ENCODE measurements around the gene XXYLT1.

XXYLT1 gene

DNA sequence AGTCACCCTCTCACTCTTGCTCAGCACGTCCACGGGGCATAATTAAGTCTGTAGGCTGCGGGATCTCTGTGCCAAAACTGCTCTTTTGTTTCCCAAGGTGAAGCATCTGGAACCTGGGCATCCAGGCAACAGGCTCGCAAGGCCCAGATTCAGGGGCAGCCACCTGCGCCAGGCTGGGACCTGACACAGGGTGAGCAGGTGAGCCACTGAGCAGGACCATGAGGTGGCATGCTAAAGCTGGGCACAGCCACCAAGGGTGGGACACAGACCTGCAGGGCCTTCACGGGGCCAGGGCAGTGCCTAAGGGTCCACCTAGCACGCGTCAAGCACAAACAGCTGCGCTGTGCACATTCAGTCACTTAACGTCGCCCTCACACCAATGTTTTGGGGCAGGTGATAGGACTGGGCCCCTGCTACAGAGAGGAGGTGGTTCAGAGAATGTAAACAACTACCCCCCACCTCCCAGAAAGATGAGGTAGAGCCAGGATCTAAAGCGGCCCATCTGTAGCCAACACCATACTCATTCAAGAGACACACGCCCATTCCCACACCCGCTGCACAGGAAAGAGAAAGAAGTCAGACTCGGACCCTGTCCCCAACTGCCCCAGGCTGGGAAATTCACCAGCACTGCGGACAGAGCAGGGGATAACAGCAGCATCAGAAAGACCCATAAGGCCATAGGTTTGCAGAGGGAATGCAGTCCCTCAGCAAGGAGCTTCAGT, 16.3 kb downstream of the XXYLT1 start:
- Histone ChIP-seq H3K9ac (0 out of 2 replicates have a peak overlapping the region, but pooled peaks have one; percentile 6), H4K20me1 (peaks cover 91% of the 10 kb centered on the region), H3K4me3 (no peak overlapping the region), H3K27ac (no peak overlapping the region), H3K4me1 (peaks cover 71% of the 10 kb centered on the region), H3K36me3 (0 out of 2 replicates have a peak, but pooled peaks cover under 1% of the 10 kb centered on the region), H3K27me3 (no peaks in the 10 kb centered on the region), H3K4me2 (peak overlapping the region; percentile 50), H3K9me3 (no peaks in the 10 kb centered on the region)
- no peak for TF ChIP-seq Cebpa-rat (IDR thresholded peaks at IDR 0.05)

DNA sequence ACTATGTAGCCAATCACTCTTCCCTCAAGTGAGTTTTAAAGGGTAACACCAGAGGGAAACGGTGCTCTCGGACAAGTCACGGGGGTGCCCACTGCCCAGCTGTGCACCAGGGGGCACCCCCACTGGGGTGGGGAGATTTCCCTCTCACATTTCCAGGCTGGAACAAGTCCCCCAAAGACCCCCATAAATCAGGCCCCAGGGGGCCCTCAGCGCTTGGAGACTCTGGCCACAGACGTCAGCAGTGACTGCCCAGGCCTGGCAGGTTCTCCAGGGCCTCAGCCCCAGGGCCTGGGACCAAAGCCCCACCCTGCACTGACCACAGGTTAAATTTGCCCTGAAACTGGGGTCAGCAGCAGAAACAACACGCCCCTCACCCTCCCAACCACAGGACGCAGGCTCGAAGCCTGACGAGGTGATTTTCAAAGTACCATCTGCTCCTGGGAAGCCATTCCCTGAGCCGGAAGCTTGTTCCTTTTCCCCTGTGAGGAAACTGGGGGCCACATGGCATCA, 17.0 kb downstream of the XXYLT1 start:
- TF ChIP-seq Cebpa-rat (IDR thresholded peaks at IDR 0.05): no peak
- H3K9ac ChIP-seq: no peak overlapping the region
- H4K20me1 ChIP-seq: peaks cover 86% of the 10 kb centered on the region
- H3K27me3 ChIP-seq: no peaks in the 10 kb centered on the region
- H3K9me3 ChIP-seq: peaks cover under 1% of the 10 kb centered on the region; the same call in 1 of the 2 replicates
- 0 out of 2 replicates have a peak, but pooled peaks cover 4% of the 10 kb centered on the region for H3K36me3 ChIP-seq
- no peak overlapping the region for H3K27ac ChIP-seq
- H3K4me1 ChIP-seq: peaks cover 65% of the 10 kb centered on the region
- peak overlapping the region; percentile 50 for H3K4me2 ChIP-seq
- H3K4me3 ChIP-seq: no peak overlapping the region

- no peak overlapping the region for H3K4me3 ChIP-seq
- no peaks in the 10 kb centered on the region for H3K27me3 ChIP-seq
- peak overlapping the region; percentile 65 for H3K4me2 ChIP-seq
- peaks cover 61% of the 10 kb centered on the region for H4K20me1 ChIP-seq
- H3K9me3 ChIP-seq: peaks cover 10% of the 10 kb centered on the region
- peaks cover 18% of the 10 kb centered on the region for H3K36me3 ChIP-seq
- 0 out of 2 replicates have a peak overlapping the region, but pooled peaks have one; percentile 2 for H3K9ac ChIP-seq
- H3K27ac ChIP-seq: no peak overlapping the region
- no peak for TF ChIP-seq Cebpa-rat (IDR thresholded peaks at IDR 0.05)
- peaks cover 54% of the 10 kb centered on the region for H3K4me1 ChIP-seq
Measured at GRCh38 chr3:195251336-195252065, 19.5 kb downstream of the XXYLT1 start.

- H4K20me1 ChIP-seq: peaks cover 53% of the 10 kb centered on the region
- no peaks in the 10 kb centered on the region for H3K27me3 ChIP-seq
- no peak overlapping the region for H3K27ac ChIP-seq
- TF ChIP-seq Cebpa-rat (IDR thresholded peaks at IDR 0.05): no peak
- H3K9me3 ChIP-seq: peaks cover 10% of the 10 kb centered on the region
- peaks cover 26% of the 10 kb centered on the region for H3K36me3 ChIP-seq
- peaks cover 54% of the 10 kb centered on the region for H3K4me1 ChIP-seq
- no peak overlapping the region for H3K9ac ChIP-seq
- no peak overlapping the region for H3K4me3 ChIP-seq
- H3K4me2 ChIP-seq: peak overlapping the region; percentile 65
Measured at GRCh38 chr3:195250473-195251251, 20.3 kb downstream of the XXYLT1 start.

- H4K20me1 ChIP-seq: peaks cover 46% of the 10 kb centered on the region
- no peak for TF ChIP-seq Cebpa-rat (IDR thresholded peaks at IDR 0.05)
- H3K36me3 ChIP-seq: peaks cover 32% of the 10 kb centered on the region
- H3K9ac ChIP-seq: no peak overlapping the region
- H3K9me3 ChIP-seq: peaks cover 10% of the 10 kb centered on the region
- no peaks in the 10 kb centered on the region for H3K27me3 ChIP-seq
- no peak overlapping the region for H3K4me3 ChIP-seq
- H3K4me2 ChIP-seq: peak overlapping the region; percentile 65; the same call in 1 of the 2 replicates
- H3K27ac ChIP-seq: no peak overlapping the region
- peaks cover 51% of the 10 kb centered on the region for H3K4me1 ChIP-seq
Measured at GRCh38 chr3:195249858-195250464, 21.0 kb downstream of the XXYLT1 start.

GRCh38 chr3:195249057-195249770, 21.7 kb downstream of the XXYLT1 start:
- H4K20me1 ChIP-seq: peaks cover 38% of the 10 kb centered on the region
- peaks cover 44% of the 10 kb centered on the region for H3K4me1 ChIP-seq
- no peak overlapping the region for H3K4me3 ChIP-seq
- no peaks in the 10 kb centered on the region for H3K27me3 ChIP-seq
- H3K36me3 ChIP-seq: peaks cover 32% of the 10 kb centered on the region
- no peak for TF ChIP-seq Cebpa-rat (IDR thresholded peaks at IDR 0.05)
- no peak overlapping the region for H3K27ac ChIP-seq
- no peak overlapping the region for H3K9ac ChIP-seq
- peaks cover 10% of the 10 kb centered on the region for H3K9me3 ChIP-seq
- no peak overlapping the region for H3K4me2 ChIP-seq

DNA sequence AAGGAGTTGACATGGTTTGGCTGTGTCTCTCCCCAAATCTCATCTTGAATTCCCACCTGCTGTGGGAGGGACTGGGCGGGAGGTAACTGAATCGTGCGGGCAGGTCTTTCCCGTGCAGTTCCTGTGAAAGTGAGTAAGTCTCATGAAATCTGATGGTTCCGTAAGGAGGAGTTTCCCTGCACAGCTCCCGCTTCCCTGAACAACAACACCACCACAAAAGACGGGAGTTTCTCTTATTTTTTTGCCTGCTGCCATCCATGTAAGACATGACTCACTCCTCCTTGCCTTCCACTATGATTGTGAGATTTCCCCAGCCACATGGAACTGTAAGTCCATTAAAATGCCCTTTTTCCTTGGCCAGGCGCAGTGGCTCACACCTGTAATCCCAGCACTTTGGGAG, 22.7 kb downstream of the XXYLT1 start:
- TF ChIP-seq Cebpa-rat (IDR thresholded peaks at IDR 0.05): no peak
- Histone ChIP-seq H3K4me1 (peaks cover 39% of the 10 kb centered on the region), H3K36me3 (peaks cover 32% of the 10 kb centered on the region)

DNA sequence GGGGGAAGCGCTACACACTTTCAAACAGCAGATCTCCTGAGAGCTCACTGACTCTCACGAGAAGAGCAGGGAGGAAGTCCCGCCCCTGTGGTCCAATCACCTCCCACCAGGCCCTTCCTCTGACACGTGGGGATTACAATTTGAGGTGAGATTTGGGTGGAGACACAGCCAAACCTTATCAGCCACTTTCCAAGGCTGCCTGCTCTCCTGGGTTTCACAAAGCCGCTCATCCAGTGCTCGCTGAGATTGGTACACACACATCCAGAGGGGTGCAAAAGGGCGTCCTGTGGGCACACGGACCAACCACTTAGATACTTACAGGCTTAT, 23.1 kb downstream of the XXYLT1 start:
- H3K4me2 ChIP-seq: no peak overlapping the region
- H3K27me3 ChIP-seq: no peaks in the 10 kb centered on the region
- H3K4me1 ChIP-seq: peaks cover 35% of the 10 kb centered on the region
- no peak for TF ChIP-seq Cebpa-rat (IDR thresholded peaks at IDR 0.05)
- H3K9ac ChIP-seq: no peak overlapping the region
- no peak overlapping the region; the same call in 1 of the 2 replicates for H3K27ac ChIP-seq
- H3K4me3 ChIP-seq: no peak overlapping the region
- H4K20me1 ChIP-seq: peaks cover 37% of the 10 kb centered on the region
- peaks cover 10% of the 10 kb centered on the region for H3K9me3 ChIP-seq
- peaks cover 32% of the 10 kb centered on the region for H3K36me3 ChIP-seq

More for the DNA sequence above, 22.7 kb downstream of the XXYLT1 start:
- no peak overlapping the region for H3K27ac ChIP-seq
- peaks cover 40% of the 10 kb centered on the region for H4K20me1 ChIP-seq
- peaks cover 10% of the 10 kb centered on the region for H3K9me3 ChIP-seq
- no peak overlapping the region for H3K4me3 ChIP-seq
- H3K27me3 ChIP-seq: no peaks in the 10 kb centered on the region
- H3K4me2 ChIP-seq: no peak overlapping the region
- no peak overlapping the region for H3K9ac ChIP-seq

Measured in BLaER1 (cell line).